GM18870 (cell line): Measurements from ENCODE around the gene SORCS3.

Experiments used
- ATAC-seq: cut with Tn5 transposase; IDR thresholded peaks from one replicate; pipeline ENCODE4 v1.9.1; 2021; ENCODE audit warnings: moderate library complexity; ENCODE audit not compliant: unreplicated experiment

The SORCS3 gene

GRCh38 chr10:105247831-105248499, 606.9 kb downstream of the SORCS3 start:
- ATAC-seq = no peak

GRCh38 chr10:105252911-105253310, 611.8 kb downstream of the SORCS3 start:
- no peak for ATAC-seq

GRCh38 chr10:105253515-105254212, 612.6 kb downstream of the SORCS3 start:
- no peak for ATAC-seq

- no peak for ATAC-seq
Observed at GRCh38 chr10:105258036-105258673, 617.1 kb downstream of the SORCS3 start.

- ATAC-seq = no peak
Observed at GRCh38 chr10:105258674-105259065, 617.6 kb downstream of the SORCS3 start.

GRCh38 chr10:105259201-105259600, 618.1 kb downstream of the SORCS3 start:
- no peak for ATAC-seq

GRCh38 chr10:105262666-105263065, 621.6 kb downstream of the SORCS3 start:
- no peak for ATAC-seq

- no peak for ATAC-seq
Observed at GRCh38 chr10:105266966-105267539, 626.0 kb downstream of the SORCS3 start.

- ATAC-seq = no peak
Observed at GRCh38 chr10:105268961-105269360, 627.9 kb downstream of the SORCS3 start.

DNA sequence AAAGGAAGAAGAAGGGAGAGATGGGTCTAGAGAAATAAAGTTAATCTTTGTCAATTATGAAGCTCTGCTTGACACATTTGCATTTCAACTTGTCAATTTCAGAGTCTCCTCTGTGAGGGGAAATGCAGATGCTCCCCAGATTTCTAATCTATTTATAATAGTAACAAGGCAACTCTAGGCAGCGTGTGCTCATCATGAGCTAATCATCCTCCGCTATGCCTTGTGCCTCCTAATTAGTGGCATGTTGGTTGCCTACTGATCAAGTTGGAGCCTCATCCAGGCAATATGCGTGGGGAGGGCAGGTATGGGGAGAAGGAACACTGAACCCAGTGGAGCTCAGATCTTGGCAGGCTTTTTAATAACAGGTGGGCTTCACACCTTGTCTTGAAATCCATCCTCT, 628.6 kb downstream of the SORCS3 start:
- ATAC-seq = no peak

GRCh38 chr10:105274556-105275070, 633.5 kb downstream of the SORCS3 start:
- ATAC-seq = no peak

DNA sequence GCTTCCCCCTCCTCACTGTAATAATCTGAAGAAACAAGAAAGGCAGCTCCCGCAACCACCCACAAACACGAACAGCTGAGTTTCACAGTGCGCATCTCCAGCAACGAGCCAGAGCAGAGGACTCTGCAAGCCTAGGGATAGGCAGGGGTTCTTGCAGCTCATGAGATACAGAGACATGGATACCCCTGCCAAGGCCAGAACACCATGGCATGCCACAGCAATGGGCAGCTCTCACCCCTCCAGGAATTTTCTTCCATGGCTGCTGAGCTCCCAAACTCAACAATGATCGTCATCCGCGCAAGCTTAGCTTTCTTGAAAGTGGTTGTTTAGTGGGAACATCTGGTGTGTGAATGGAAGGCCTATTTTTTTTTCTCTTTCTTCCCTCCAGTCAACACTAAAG, 637.3 kb downstream of the SORCS3 start:
- ATAC-seq = no peak

DNA sequence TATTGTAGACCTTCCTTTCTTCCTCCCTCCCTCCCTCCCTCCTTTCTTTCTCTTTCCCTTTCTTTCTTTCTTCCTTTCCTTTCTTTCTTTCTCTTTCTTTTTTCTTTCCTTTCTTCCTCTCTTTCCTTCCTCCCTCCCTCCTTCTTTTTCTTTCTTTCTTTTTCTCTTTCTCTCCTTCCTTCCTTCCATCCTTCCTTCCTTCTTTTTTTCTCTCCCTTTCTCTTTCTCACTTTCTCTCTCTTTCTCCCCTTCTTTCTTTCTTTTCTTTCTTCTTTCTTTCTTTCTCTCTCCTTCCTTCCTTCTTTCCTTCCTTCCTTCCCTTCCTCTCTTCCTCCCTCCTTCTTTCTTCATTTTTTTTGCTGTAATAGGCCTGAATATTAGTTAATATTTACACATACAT, 638.0 kb downstream of the SORCS3 start:
- ATAC-seq = no peak

DNA sequence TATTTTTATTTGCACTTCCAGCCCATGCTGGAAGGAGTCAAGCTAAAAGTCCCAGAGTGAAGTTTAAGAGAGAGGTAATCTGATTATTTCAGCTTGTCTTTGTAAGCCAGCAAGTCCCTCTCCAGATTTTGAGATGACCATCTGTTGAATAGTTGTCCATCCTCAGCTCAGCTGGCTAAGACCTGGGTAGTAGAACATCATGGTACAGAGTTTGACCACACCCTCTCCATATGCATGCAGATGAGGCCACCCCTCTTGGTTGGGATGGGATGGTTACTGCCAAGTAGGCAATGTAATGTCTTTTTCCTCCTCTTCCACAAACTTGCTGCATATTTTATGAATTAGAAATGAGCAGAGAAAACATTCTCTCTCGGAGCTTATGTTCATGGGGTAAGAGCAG, 639.8 kb downstream of the SORCS3 start:
- ATAC-seq = no peak

DNA sequence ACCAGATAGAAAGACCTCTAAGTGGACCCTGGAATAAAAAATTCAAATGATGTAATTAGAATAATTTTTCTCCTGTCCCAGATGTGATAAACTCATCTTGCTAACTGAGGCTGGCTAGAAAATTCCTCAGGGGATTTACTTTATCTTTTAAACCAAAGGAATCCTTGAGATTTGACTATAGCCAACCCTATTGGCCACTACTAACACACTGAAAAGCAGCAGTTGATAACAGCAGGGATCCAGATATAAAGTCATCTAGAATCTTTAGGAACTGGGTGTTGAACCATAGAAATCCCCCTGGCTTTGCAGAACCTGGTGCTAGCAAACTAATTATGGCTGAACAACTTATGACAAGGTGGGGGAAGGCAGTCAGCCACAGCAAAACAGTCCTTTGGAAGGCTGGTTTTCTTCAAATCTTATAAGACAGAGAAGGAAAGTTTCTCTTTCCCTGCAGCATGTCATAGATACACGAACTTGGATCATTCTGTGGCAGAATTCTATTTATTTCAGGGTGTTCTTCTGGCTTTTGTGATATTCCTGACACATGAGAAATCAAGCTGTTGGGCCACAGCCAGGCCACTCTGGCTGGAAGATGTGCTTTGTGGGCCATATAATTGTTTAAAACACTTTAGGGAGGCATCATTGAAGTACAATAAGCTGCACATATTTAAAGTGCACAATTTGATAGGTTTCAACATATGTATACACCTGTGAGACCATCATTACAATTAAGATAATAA, 643.6 kb downstream of the SORCS3 start:
- ATAC-seq = no peak

GRCh38 chr10:105288026-105288425, 646.9 kb downstream of the SORCS3 start:
- ATAC-seq = no peak

DNA sequence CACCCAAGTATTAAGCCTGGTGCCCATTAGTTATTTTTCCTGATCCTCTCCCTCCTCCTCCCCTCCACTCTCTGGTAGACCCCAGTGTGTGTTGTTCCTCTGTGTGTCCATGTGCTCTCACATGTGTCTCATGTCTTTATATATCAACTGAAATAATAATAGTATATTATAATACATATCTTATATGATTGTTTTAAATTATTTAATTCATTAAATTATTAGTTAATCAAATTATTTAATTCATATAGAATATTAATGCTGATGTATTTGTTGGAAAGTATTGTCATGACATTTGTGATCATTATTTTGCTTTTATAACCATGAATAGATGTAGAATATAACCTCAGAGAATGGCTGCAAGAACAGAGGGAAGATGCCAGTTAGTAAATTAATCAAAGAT, 647.5 kb downstream of the SORCS3 start:
- ATAC-seq = no peak

DNA sequence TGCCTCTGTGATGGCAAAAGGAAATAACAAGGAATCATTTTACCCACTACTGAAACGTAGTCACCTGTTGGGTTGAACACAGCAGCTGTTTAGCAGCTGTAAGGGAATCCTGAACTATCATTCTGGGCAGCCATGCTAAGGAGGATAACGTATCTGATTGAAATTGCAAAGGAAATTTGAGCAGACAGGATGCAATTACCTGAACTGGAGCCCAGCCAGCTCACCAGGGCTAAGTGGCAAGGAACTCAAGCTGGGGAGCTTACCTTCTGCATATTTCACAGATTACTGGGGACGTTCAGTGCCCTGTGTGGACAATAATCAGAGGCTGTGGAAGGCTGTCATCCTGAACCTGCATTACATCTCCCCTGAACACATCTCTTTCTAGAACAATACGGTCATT, 650.5 kb downstream of the SORCS3 start:
- ATAC-seq = no peak

DNA sequence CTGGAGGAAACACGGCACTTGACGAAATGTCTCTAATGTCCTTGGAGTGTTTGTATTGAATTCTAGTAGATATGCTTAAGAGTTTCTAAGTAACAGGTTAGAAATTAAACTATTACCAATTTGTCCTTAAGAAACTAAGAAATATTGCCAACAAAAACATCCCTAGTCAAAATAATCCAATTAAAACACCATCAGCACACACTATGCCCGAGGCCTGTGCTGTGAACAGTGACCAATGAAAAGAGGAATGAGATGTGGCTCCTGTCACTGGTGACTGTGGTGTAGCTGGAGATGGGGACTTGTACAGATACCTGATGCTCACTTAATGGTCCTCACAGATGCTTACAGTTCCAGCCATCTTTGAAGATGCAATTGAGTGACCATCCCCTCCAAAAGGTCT, 651.1 kb downstream of the SORCS3 start:
- ATAC-seq = no peak
